Ascending aorta (tissue), 2 donors: ENCODE results near the gene HAUS1. TPM values are rescaled to one million over a fixed set of nuclear protein-coding genes. Genes with fewer than 3 reads are reported as not detected.

ENCODE experiments used
- DNase-seq, 2 donors: peaks; one replicate each; pipeline ENCODE4 v3.0.0-alpha.2; 2019; ENCODE audit warnings: low spot score in 2 of 2
- H3K27ac ChIP-seq, 2 donors: fragments of 200-600 bp; sonication (generic); one replicate each; pipeline ENCODE4 v1.5.1; 2016 to 2017; ENCODE audit warnings: mild to moderate bottlenecking in 1 of 2
- H3K27me3 ChIP-seq: fragments of 200-600 bp; sonication (generic); one replicate; pipeline ENCODE4 v1.5.1; 2017
- H3K36me3 ChIP-seq, 2 donors: fragments of 200-600 bp; sonication (generic); one replicate each; pipeline ENCODE4 v1.5.1; 2016
- H3K4me1 ChIP-seq, 2 donors: fragments of 200-600 bp; sonication (generic); one replicate each; pipeline ENCODE4 v1.5.1; 2016 to 2017; ENCODE audit warnings: mild to moderate bottlenecking in 1 of 2
- H3K4me3 ChIP-seq, 2 donors: fragments of 200-600 bp; sonication (generic); one replicate each; pipeline ENCODE4 v1.5.1; 2016 to 2017; ENCODE audit warnings: mild to moderate bottlenecking in 1 of 2
- H3K9me3 ChIP-seq, 2 donors: fragments of 200-600 bp; sonication (generic); one replicate each; pipeline ENCODE4 v1.5.1; 2016
- CTCF ChIP-seq, 3 experiments: fragments of 200-600 bp in 2 of 3; fragments of 450-650 bp in 1 of 3; sonication (generic) in 2 of 3; IDR thresholded peaks; one replicate each; pipeline ENCODE4 v1.5.1; 2016 to 2019; ENCODE audit warnings: antibody characterized with exemption in 3 of 3, mild to moderate bottlenecking in 1 of 3, moderate library complexity in 1 of 3
- intact Hi-C: fragments of 100-400 bp; cut with DNase I; formaldehyde crosslinking; loops from one replicate; pipeline ENCODE4 v1.15.1; 2023
- total RNA-seq: library from RNA; depleted of rRNA; stranded (reverse); fragments of >200 nt; gene quantifications from one replicate; pipeline ENCODE4 v1.1.0, GENCODE V29; 2016

Gene HAUS1
- total RNA-seq, 1 donor from 2014 or later = 5.0 TPM

GRCh38 chr18:46096651-46097300 is 7.4 kb upstream of the HAUS1 start:
- H3K27me3 ChIP-seq = no peaks in the 10 kb centered on the region
- no peak for TF ChIP-seq CTCF (IDR thresholded peaks at IDR 0.05)
- H3K27ac ChIP-seq = peak overlapping the region; percentile 72 to 82
- peak overlapping the region; percentile 84 to 91 for H3K4me3 ChIP-seq
- H3K9me3 ChIP-seq = no peaks in the 10 kb centered on the region
- intact Hi-C loops = loop anchor here (5.0 kb wide), 1 partner anchor 76 kb away; a partner anchor contains a TSS
- no peak for DNase-seq
- H3K36me3 ChIP-seq = peaks cover 22 to 29% of the 10 kb centered on the region in 2 donors
- peaks cover 3 to 22% of the 10 kb centered on the region in 2 donors for H3K4me1 ChIP-seq

- intact Hi-C loops = loop anchor here (5.0 kb wide), 1 partner anchor 75 kb away; a partner anchor contains a TSS
- Histone ChIP-seq H3K4me1 (peaks cover 3 to 22% of the 10 kb centered on the region in 2 donors), H3K27ac (peak overlapping the region; percentile 72 to 82)
Observed at GRCh38 chr18:46097431-46097800, 6.8 kb upstream of the HAUS1 start.

GRCh38 chr18:46097801-46098615 is 6.2 kb upstream of the HAUS1 start, which contains the start of gene ATP5F1A:
Gene ATP5F1A (minus strand): TSS chr18:46098296. CDS start chr18:46098231, 65 bp downstream.
- peak within 1 kb of the TSS; percentile 72 to 82 for H3K27ac ChIP-seq
- H3K4me1 ChIP-seq = peaks cover 3 to 21% of the 10 kb centered on the region in 2 donors
- H3K27me3 ChIP-seq = no peaks in the 10 kb centered on the region
- peaks cover 13 to 17% of the 10 kb centered on the region in 2 donors for H3K36me3 ChIP-seq
- intact Hi-C loops = loop anchor here (5.0 kb wide), 1 partner anchor 74 kb away; a partner anchor contains a TSS
- peak within 1 kb of the TSS; percentile 84 to 91 for H3K4me3 ChIP-seq
- H3K9me3 ChIP-seq = no peaks in the 10 kb centered on the region
- peak; percentile 64 to 88 for DNase-seq
- TF ChIP-seq CTCF (IDR thresholded peaks at IDR 0.05) = no peak

More at GRCh38 chr18:46097431-46097800, 6.8 kb upstream of the HAUS1 start:
- DNase-seq = no peak
- H3K9me3 ChIP-seq = no peaks in the 10 kb centered on the region
- H3K4me3 ChIP-seq = peak overlapping the region; percentile 84 to 91
- no peak for TF ChIP-seq CTCF (IDR thresholded peaks at IDR 0.05)
- peaks cover 17 to 23% of the 10 kb centered on the region in 2 donors for H3K36me3 ChIP-seq
- no peaks in the 10 kb centered on the region for H3K27me3 ChIP-seq

GRCh38 chr18:46098616-46098933 is 5.6 kb upstream of the HAUS1 start:
- Histone ChIP-seq H3K9me3 (no peaks in the 10 kb centered on the region), H3K4me1 (peaks cover 3 to 19% of the 10 kb centered on the region in 2 donors), H3K36me3 (peaks cover 7 to 12% of the 10 kb centered on the region in 2 donors), H3K27ac (peak overlapping the region; percentile 72 to 82), H3K27me3 (no peaks in the 10 kb centered on the region), H3K4me3 (peak overlapping the region; percentile 84 to 91)
- no peak for TF ChIP-seq CTCF (IDR thresholded peaks at IDR 0.05)
- no peak for DNase-seq
- intact Hi-C loops = loop anchor here (5.0 kb wide), 1 partner anchor 74 kb away; a partner anchor contains a TSS

GRCh38 chr18:46099463-46099862 is 4.7 kb upstream of the HAUS1 start:
- no peaks in the 10 kb centered on the region for H3K27me3 ChIP-seq
- intact Hi-C loops = loop anchor here (5.0 kb wide), 1 partner anchor 73 kb away; a partner anchor contains a TSS
- TF ChIP-seq CTCF (IDR thresholded peaks at IDR 0.05) = no peak
- H3K4me3 ChIP-seq = no peak overlapping the region
- no peak for DNase-seq
- no peaks in the 10 kb centered on the region for H3K9me3 ChIP-seq
- H3K27ac ChIP-seq = no peak overlapping the region
- peaks cover 6 to 19% of the 10 kb centered on the region in 2 donors for H3K4me1 ChIP-seq
- peaks cover 1 to 4% of the 10 kb centered on the region in 2 donors for H3K36me3 ChIP-seq
